H1 (cell line): ENCODE results near the gene SNTG2. TPM values are rescaled to one million over a fixed set of nuclear protein-coding genes. Genes with fewer than 3 reads are reported as not detected.

Experiments
- CTCF ChIA-PET: fragments of 300-600 bp; sonication (Branson Sonifier 250); formaldehyde crosslinking; loops from one replicate; lab custom pipeline; 2021; ENCODE audit not compliant: partially characterized antibody; lab: Charles Lee
- POLR2A ChIA-PET: fragments of 300-600 bp; sonication (Branson Sonifier 250); formaldehyde crosslinking; loops from one replicate; lab custom pipeline; 2021; ENCODE audit warnings: inconsistent platforms; ENCODE audit not compliant: partially characterized antibody; lab: Charles Lee
- DNase-seq, 2 experiments: peaks; one replicate each; pipeline versions ENCODE4 v3.0.0 to v3.0.0-alpha.2; 2010 to 2022; ENCODE audit warnings: low spot score in 2 of 2, low read depth in 1 of 2, mixed read lengths in 1 of 2
- FAIRE-seq: peaks from 2 replicates; lab custom pipeline; 2011; peaks lifted over from hg19 to GRCh38; lab: Jason Lieb, UNC
- H2AFZ ChIP-seq: 2 replicates; pipeline ENCODE4 v1.8.1; 2012; ENCODE audit warnings: low read length, inconsistent platforms
- H2AK5ac ChIP-seq: 2 replicates; pipeline ENCODE4 v1.6.1; 2013; ENCODE audit warnings: low read depth, low read length
- H2BK120ac ChIP-seq: replicated peaks from 2 replicates; pipeline ENCODE3; 2013; ENCODE audit warnings: low read depth, low read length, inconsistent platforms
- H2BK12ac ChIP-seq: 2 replicates; pipeline ENCODE4 v1.6.1; 2013; ENCODE audit warnings: low read depth, low read length
- H2BK15ac ChIP-seq: 2 replicates; pipeline ENCODE4 v1.6.1; 2013; ENCODE audit warnings: low read length
- H2BK20ac ChIP-seq: 2 replicates; pipeline ENCODE4 v1.6.1; 2013; ENCODE audit warnings: low read length
- H2BK5ac ChIP-seq: 2 replicates; pipeline ENCODE4 v1.6.1; 2013; ENCODE audit warnings: low read depth, low read length
- H3K14ac ChIP-seq: 2 replicates; pipeline ENCODE4 v1.6.1; 2013; ENCODE audit warnings: inconsistent platforms; ENCODE audit not compliant: insufficient read length
- H3K18ac ChIP-seq: 2 replicates; pipeline ENCODE4 v1.6.1; 2013; ENCODE audit warnings: low read length; ENCODE audit errors: extremely low read depth
- H3K23ac ChIP-seq: 2 replicates; pipeline ENCODE4 v1.6.1; 2013; ENCODE audit warnings: inconsistent platforms; ENCODE audit not compliant: insufficient read length
- H3K23me2 ChIP-seq: 2 replicates; pipeline ENCODE4 v1.6.1; 2013; ENCODE audit warnings: low read depth, low read length
- H3K27ac ChIP-seq: 2 replicates; pipeline ENCODE4 v1.6.1; 2011; ENCODE audit warnings: low read depth, low read length, inconsistent platforms
- H3K27me3 ChIP-seq, 4 experiments: replicated peaks in 1 of 4; 1 replicate in 1 of 4; 2 replicates in 3 of 4; pipeline versions ENCODE4 v1.6.1 to v1.8.1; 2011 to 2013; ENCODE audit warnings: low read length in 3 of 4, mild to moderate bottlenecking in 3 of 4, inconsistent platforms in 2 of 4, mixed read lengths in 2 of 4, moderate library complexity in 1 of 4; ENCODE audit not compliant: control insufficient read depth in 3 of 4, insufficient read depth in 3 of 4; ENCODE audit errors: extremely low read depth in 1 of 4
- H3K36me3 ChIP-seq, 4 experiments: 2 replicates each; pipeline versions ENCODE4 v1.6.1 to v1.8.1; 2011 to 2013; ENCODE audit warnings: mild to moderate bottlenecking in 4 of 4, low read length in 3 of 4, moderate library complexity in 2 of 4, control low read depth in 1 of 4, inconsistent platforms in 1 of 4; ENCODE audit not compliant: insufficient read depth in 4 of 4, control insufficient read depth in 2 of 4
- H3K4ac ChIP-seq: replicated peaks from 2 replicates; pipeline ENCODE3; 2013; ENCODE audit warnings: low read length, low read depth, mixed read lengths, inconsistent platforms; ENCODE audit not compliant: insufficient read length
- H3K4me1 ChIP-seq, 4 experiments: replicated peaks in 1 of 4; 1 replicate in 1 of 4; 2 replicates in 3 of 4; pipeline versions ENCODE4 v1.6.1 to v1.8.1; 2011 to 2013; ENCODE audit warnings: low read length in 3 of 4, inconsistent platforms in 2 of 4, mixed read lengths in 1 of 4; ENCODE audit not compliant: insufficient read depth in 4 of 4, control insufficient read depth in 3 of 4
- H3K4me2 ChIP-seq, 2 experiments: 2 replicates each; pipeline versions ENCODE4 v1.6.1 to v1.8.1; 2011 to 2013; ENCODE audit warnings: low read depth in 2 of 2, low read length in 2 of 2, control low read depth in 1 of 2, inconsistent platforms in 1 of 2, mild to moderate bottlenecking in 1 of 2; ENCODE audit not compliant: insufficient read depth in 1 of 2
- H3K4me3 ChIP-seq, 4 experiments: fragments of 200-600, 300-600 bp in 1 of 4; sonication (generic), shearing (Covaris generic), sonication (Bioruptor Twin) in 1 of 4; 2 replicates each; pipeline versions ENCODE4 v1.5.1 to v1.8.1; 2011 to 2016; ENCODE audit warnings: low read length in 4 of 4, low read depth in 3 of 4, control low read depth in 2 of 4, inconsistent platforms in 2 of 4, mild to moderate bottlenecking in 2 of 4, mixed read lengths in 1 of 4, moderate library complexity in 1 of 4; ENCODE audit not compliant: insufficient read depth in 2 of 4; ENCODE audit errors: extremely low read depth in 1 of 4
- H3K56ac ChIP-seq: replicated peaks from 2 replicates; pipeline ENCODE3; 2013; ENCODE audit warnings: low read depth, mild to moderate bottlenecking, mixed read lengths, low read length, inconsistent platforms; ENCODE audit not compliant: insufficient read length
- H3K79me1 ChIP-seq: 2 replicates; pipeline ENCODE4 v1.6.1; 2013; ENCODE audit warnings: low read depth, low read length, control low read depth
- H3K79me2 ChIP-seq, 2 experiments: 2 replicates each; pipeline versions ENCODE4 v1.6.1 to v1.8.1; 2012 to 2013; ENCODE audit warnings: low read length in 2 of 2, mild to moderate bottlenecking in 2 of 2, inconsistent platforms in 1 of 2; ENCODE audit not compliant: insufficient read depth in 2 of 2, control insufficient read depth in 1 of 2
- H3K9ac ChIP-seq, 4 experiments: replicated peaks in 1 of 4; 1 replicate in 1 of 4; 2 replicates in 3 of 4; pipeline versions ENCODE4 v1.6.1 to v1.8.1; 2011 to 2013; ENCODE audit warnings: low read depth in 3 of 4, low read length in 3 of 4, control low read depth in 2 of 4, mild to moderate bottlenecking in 2 of 4, moderate library complexity in 2 of 4, inconsistent platforms in 1 of 4; ENCODE audit errors: extremely low read depth in 1 of 4
- H3K9me3 ChIP-seq, 2 experiments: 2 replicates each; pipeline versions ENCODE4 v1.6.1 to v1.8.1; 2012 to 2013; ENCODE audit warnings: mild to moderate bottlenecking in 2 of 2, moderate library complexity in 2 of 2, control low read depth in 1 of 2, inconsistent platforms in 1 of 2, low read depth in 1 of 2, low read length in 1 of 2, mixed read lengths in 1 of 2; ENCODE audit not compliant: insufficient read depth in 2 of 2
- H4K20me1 ChIP-seq, 2 experiments: replicated peaks in 1 of 2; 2 replicates each; pipeline versions ENCODE3 to v1.8.1; 2011 to 2013; ENCODE audit warnings: inconsistent platforms in 2 of 2, low read length in 2 of 2, mild to moderate bottlenecking in 1 of 2; ENCODE audit not compliant: insufficient read depth in 2 of 2, control insufficient read depth in 1 of 2
- H4K5ac ChIP-seq: 2 replicates; pipeline ENCODE4 v1.6.1; 2013; ENCODE audit warnings: low read length, low read depth, mixed read lengths, inconsistent platforms; ENCODE audit not compliant: insufficient read length
- H4K8ac ChIP-seq: 2 replicates; pipeline ENCODE4 v1.8.0; 2013; ENCODE audit warnings: mild to moderate bottlenecking, moderate library complexity, low read length, inconsistent platforms; ENCODE audit not compliant: insufficient read depth; ENCODE audit errors: extremely low read depth
- H4K91ac ChIP-seq: replicated peaks from 2 replicates; pipeline ENCODE3; 2013; ENCODE audit warnings: low read length, mixed read lengths, inconsistent platforms; ENCODE audit not compliant: insufficient read length
- CBX8 ChIP-seq: fragments of 300-800, 300-1000 bp; sonication (generic); IDR thresholded peaks from 2 replicates; pipeline ENCODE4 v1.7.1; 2016; ENCODE audit warnings: low read depth, low read length, borderline replicate concordance
- GTF2F1 ChIP-seq: IDR thresholded peaks from 2 replicates; pipeline ENCODE4 v1.6.1; 2012; ENCODE audit warnings: low read depth, low read length, improper control_type of control experiment, borderline replicate concordance
- WGBS, 2 experiments: shearing (Covaris generic) in 1 of 2; methylation state at CpG; one replicate each; pipeline versions ENCODE4 v1.1.6 to v1.1.7; 2013 to 2015; ENCODE audit warnings: low lambda C conversion rate in 2 of 2, mixed read lengths in 2 of 2, inconsistent platforms in 1 of 2, low coverage in 1 of 2, missing lambda C conversion rate in 1 of 2; ENCODE audit not compliant: insufficient replicate concordance in 2 of 2, insufficient coverage in 1 of 2, insufficient read length in 1 of 2; ENCODE audit errors: extremely low coverage in 1 of 2, missing lambda C conversion rate in 1 of 2; 5-methylcytosine and 5-hydroxymethylcytosine counted together
- polyA plus RNA-seq, 7 experiments: library from polyadenylated mRNA; depleted of rRNA in 3 of 7; stranded (reverse) in 5 of 7; unstranded in 2 of 7; fragments of >200 nt in 5 of 7; fragments of 200-250 nt in 2 of 7; gene quantifications; 1 replicate in 5 of 7; 2 replicates in 1 of 7; 4 replicates in 1 of 7; pipeline versions ENCODE4 v1.2.1 to v1.2.3, GENCODE V29; 2011 to 2013; ENCODE audit warnings: missing spikeins in 2 of 7, mixed read lengths in 2 of 7
- total RNA-seq: library from RNA; stranded (reverse); fragmentation: NEBNext Ultra II Directional; extraction: Animal tissue kit (Norgen Biotek cat#: 25700); gene quantifications from 2 replicates; pipeline ENCODE4 v1.2.1, GENCODE V29; 2021

Gene SNTG2
- total and polyA plus RNA-seq, 2 of the 8 experiments (the other 6 are each of a cell fraction or from before 2014, with no cell fraction given) = 6.6 to 18.1 TPM

DNA sequence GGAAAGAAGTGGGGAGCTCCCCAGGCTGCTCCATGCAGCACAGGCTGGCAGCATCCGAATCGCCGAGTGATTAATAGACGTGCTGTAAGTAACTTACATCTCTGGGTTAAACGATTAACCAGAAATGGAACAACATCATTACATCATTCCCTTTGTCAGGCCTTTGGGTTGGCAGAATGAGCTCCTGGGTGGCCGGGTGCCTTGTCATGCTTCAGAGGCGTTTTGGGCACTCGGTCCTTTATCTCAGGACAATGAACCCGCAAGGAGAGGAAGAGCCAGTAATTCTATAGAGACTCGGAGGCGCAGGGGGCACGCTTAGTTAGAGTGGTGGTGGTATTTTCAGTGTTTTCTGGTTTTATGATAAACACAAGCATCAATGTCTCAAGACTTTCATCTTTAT, 315.7 kb downstream of the SNTG2 start:
- Histone ChIP-seq H3K4me2 (no peak overlapping the region), H4K91ac (no peak overlapping the region), H2BK20ac (no peak overlapping the region), H2AK5ac (no peak overlapping the region), H3K9ac (no peak overlapping the region), H4K20me1 (peaks cover 0 to 2% of the 10 kb centered on the region in 2 experiments), H2BK5ac (no peak overlapping the region), H3K23ac (no peak overlapping the region), H3K27ac (no peak overlapping the region), H2BK15ac (no peak overlapping the region), H3K23me2 (no peaks in the 10 kb centered on the region), H3K36me3 (no peaks in the 10 kb centered on the region), H3K18ac (no peak overlapping the region), H3K27me3 (no peaks in the 10 kb centered on the region), H3K79me1 (no peaks in the 10 kb centered on the region; the same call in 1 of the 2 replicates), H4K5ac (no peak overlapping the region), H3K4me1 (no peaks in the 10 kb centered on the region; a peak in 1 of 7 replicates), H2BK120ac (no peak overlapping the region), H3K14ac (no peak overlapping the region), H3K9me3 (peaks cover 0 to 3% of the 10 kb centered on the region in 2 experiments; a peak in 1 of 4 replicates), H3K4ac (no peak overlapping the region), H3K79me2 (no peaks in the 10 kb centered on the region; a peak in 1 of 4 replicates), H4K8ac (no peak overlapping the region), H3K56ac (no peak overlapping the region), H3K4me3 (no peak overlapping the region), H2BK12ac (no peak overlapping the region), H2AFZ (no peak overlapping the region)
- ChIA-PET POLR2A (no interaction called here), CTCF (interaction anchor here (1.2 to 1.4 kb wide), 2 partner anchors 10 kb away, joined by 3 to 5 read pairs; no protein-coding TSS in a partner anchor)
- DNase-seq (no peak), FAIRE-seq (no peak)
- WGBS, 2 experiments = 87% methylated on average over 12 of the region's 12 CpGs; no CpG with 5 or more reads in 1 of the 2 experiments
- no peak for TF ChIP-seq CBX8
- TF ChIP-seq GTF2F1 = no peak
